Measurements from ENCODE around the gene CCT6A.
"Not testable (repeated sequence)": the region's sequence is repeated elsewhere in the genome, so short reads cannot be mapped to it uniquely, and the experiment has no call there.

Gene CCT6A

DNA sequence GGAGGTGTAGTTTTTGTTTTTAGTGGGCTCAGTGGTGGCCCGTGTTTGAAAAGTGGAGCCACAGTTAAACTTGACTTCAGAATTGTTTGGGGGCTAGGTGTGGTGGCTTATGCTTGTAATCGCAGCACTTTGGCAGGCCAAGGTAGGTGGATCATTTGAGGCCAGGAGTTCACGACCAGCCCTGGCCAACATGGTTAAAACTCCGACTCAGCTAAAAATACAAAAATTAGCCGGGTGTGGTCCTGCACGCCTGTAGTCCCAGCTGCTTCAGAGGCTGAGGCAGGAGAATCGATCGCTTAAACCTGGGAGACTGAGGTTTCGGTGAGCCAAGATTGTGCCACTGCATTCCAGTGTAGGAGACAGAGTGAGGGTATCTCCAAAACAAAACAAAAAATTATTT lies 1.8 kb downstream of the CCT6A start:
- DNase-seq, result no peak

DNA sequence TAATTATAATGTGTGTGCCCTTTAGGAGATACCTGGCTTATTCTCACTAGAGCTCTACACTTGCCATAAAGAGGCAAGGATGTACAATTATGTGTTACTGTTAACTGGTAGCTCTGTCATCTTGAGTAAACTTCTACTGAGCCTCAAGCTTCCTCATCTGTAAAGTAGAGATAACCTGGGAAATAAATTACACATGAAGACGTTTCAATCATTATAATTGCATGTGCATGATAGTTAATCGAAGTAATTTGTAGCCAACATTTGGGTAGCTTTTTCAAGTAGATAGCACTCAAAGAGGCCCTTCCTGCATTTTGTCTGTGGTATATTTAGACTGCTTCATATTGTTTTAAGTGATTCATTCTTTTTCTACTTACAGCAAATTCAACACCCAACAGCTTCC lies 2.4 kb downstream of the CCT6A start:
- no peak for DNase-seq

GRCh38 chr7:56062382-56062781 lies 10.8 kb downstream of the CCT6A start:
- peak; percentile 28 for DNase-seq

DNA sequence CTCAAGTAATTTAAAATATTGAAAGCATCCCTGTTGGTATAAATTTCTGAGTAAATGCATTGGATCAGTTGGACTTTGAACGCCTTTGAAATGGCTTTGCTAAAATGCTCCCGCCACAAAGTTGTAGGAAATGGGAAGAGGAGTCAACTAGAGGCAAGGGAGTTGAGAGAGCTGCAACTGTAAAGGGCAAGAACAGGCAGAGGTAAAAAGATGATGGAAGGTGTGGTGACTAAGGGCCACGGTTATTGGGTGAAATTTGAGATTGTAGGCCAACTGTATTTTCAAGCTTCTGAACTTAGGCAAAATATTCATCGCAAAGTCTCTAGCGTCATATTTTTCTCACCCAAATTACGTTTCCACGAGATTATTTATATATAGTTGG lies 11.9 kb downstream of the CCT6A start:
- no peak for DNase-seq

- peak; percentile 97 for DNase-seq
These were observed 12.5 kb downstream of the CCT6A start, which contains the start of gene SUMF2 for GRCh38 chr7:56063882-56064625. Gene SUMF2 (plus strand): TSS chr7:56064286. CDS start chr7:56064312, 26 bp downstream.

DNA sequence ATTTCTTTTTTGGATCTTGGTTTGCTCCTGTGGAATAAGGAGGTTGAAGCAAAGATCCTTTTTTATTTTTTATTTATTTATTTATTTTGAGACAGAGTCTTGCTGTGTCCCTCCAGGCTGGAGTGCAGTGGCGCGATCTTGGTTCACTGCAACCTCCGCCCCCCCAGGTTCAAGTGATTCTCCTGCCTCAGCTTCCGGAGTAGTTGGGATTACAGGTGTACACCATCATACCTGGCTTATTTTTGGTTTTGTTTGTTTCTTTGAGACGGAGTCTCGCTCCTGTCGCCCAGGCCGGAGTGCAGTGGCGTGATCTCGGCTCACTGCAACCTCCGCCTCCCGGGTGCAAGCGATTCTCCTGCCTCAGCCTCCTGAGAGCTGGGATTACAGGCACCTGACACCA lies 14.8 kb downstream of the CCT6A start:
- DNase-seq, result not testable (repeated sequence)

- peak; percentile 88 for DNase-seq
These were observed 22.8 kb downstream of the CCT6A start for GRCh38 chr7:56074371-56074791.

GRCh38 chr7:56077681-56078080 lies 26.1 kb downstream of the CCT6A start:
- DNase-seq, result no peak

GRCh38 chr7:56078196-56078595 lies 26.6 kb downstream of the CCT6A start:
- no peak for DNase-seq

DNA sequence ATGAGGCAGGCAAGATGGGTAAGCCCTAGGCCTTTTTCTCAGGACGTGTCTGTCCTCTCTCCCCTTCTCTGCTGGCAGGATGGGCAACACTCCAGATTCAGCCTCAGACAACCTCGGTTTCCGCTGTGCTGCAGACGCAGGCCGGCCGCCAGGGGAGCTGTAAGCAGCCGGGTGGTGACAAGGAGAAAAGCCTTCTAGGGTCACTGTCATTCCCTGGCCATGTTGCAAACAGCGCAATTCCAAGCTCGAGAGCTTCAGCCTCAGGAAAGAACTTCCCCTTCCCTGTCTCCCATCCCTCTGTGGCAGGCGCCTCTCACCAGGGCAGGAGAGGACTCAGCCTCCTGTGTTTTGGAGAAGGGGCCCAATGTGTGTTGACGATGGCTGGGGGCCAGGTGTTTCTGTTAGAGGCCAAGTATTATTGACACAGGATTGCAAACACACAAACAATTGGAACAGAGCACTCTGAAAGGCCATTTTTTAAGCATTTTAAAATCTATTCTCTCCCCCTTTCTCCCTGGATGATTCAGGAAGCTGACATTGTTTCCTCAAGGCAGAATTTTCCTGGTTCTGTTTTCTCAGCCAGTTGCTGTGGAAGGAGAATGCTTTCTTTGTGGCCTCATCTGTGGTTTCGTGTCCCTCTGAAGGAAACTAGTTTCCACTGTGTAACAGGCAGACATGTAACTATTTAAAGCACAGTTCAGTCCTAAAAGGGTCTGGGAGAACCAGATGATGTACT lies 28.1 kb downstream of the CCT6A start:
- no peak for DNase-seq

DNA sequence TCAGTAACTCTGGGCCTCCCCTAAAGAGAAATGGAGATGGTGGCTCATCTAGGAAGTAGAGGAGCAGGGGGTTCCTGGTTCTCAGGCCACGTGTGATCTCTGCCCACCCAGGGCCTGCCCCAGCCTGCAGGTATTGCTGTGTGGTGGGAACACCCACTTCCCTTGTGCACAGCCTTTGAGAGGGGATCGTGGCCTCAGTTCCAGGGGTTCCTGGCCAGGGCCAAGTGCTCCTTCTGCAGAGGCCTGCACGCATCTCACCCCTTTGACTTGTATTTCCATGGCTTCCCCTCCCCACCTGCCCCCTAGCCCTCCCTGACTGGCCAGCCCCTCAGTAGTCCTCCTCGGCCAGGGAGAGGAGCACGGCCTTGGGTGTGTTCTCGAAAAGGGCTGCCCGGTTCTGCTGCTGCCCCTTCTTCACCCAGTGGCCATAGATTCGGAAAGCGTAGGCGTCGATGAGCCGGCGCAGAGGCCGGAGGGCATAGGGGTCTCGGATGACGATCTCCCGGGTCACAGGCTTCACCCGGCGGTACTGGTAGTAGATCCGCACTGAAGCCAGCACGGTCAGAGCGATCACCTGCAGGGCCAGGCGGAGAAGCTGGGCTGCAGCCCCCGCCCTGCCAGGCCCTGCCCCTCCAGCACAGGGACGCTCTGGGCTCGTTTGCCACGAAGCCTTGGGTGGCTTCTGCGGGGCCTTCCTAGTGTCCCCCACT lies 29.3 kb downstream of the CCT6A start:
- DNase-seq, result not testable (repeated sequence)

- no peak for DNase-seq
These were observed 30.2 kb downstream of the CCT6A start for GRCh38 chr7:56081626-56082340.

DNA sequence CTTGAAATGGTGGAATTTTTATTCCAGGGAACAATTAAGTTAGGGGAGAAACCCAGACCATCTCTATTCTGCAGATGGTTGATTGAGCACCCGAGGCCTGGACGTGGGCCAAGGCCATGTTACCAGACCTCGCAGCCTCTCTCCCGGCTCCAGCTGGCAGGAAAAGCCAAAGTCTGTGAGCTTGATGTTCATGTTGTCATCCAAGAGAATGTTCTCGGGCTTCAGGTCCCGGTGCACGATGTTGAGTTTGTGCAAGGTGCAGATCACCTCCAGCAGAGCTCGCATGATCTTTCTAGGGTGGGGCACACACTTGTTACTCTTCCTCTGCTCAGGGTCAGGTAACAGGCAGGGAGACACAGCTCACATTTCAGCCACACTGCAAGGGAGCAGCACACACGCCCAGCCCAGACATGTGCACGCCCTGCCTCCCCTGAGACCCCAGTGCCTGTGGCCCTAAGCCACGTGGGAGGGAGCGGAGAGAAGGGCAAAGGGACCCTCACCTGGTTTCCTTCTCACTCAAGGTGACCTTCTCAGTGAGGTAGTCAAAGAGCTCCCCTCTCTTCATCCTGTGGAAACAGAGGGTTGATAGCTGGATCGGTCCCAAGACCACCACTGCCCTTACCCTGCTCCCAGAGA lies 31.7 kb downstream of the CCT6A start:
- DNase-seq, result no peak

- DNase-seq, result no peak
These were observed 35.2 kb downstream of the CCT6A start for GRCh38 chr7:56086761-56087160.

- DNase-seq, result no peak
These were observed 35.9 kb downstream of the CCT6A start for GRCh38 chr7:56087445-56087844.

- no peak for DNase-seq
These were observed 40.0 kb downstream of the CCT6A start for GRCh38 chr7:56091591-56091990.

GRCh38 chr7:56092388-56092787 lies 40.8 kb downstream of the CCT6A start:
- DNase-seq, result not testable (repeated sequence)

DNA sequence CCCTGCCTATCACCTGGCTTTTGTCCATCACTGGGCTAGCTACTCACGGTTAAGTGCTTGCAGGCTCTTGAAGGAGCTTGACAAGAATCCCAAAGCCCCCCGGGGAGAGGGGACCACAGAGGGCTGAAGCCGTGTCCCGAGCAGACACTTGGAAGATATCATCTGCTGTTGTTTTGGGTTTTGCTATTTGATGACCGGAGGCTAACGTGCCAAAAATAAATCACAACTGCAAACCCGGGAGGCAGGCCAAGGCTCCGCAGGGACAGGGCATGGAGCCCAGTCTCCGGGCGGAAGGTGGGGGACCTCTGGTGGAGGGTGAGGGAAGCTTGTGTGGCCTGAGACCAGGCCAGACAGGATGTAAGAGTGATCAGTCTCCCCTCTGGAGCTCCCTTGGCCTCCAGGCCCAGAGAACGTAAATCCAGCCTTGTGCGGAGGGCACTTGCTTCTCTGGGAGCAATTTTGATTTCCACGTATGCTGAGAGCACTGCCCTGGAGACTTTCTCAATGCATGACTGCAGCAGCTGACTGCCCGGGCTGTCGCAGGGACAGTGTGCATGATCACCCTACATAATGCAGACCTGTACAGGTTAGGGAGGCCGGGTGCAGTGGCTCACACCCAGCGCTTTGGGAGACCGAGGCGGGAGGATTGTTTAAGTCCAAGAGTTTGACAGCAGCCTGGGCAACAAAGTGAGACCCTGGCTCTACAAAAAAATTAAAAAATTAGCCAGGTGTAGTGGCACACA lies 41.4 kb downstream of the CCT6A start, which contains the start of gene PHKG1:
TSS of gene PHKG1 (minus strand) at position 164 of the 743 bp plus-strand sequence. CDS start 4,011 bp downstream, outside the sequence.
- DNase-seq, result no peak

DNA sequence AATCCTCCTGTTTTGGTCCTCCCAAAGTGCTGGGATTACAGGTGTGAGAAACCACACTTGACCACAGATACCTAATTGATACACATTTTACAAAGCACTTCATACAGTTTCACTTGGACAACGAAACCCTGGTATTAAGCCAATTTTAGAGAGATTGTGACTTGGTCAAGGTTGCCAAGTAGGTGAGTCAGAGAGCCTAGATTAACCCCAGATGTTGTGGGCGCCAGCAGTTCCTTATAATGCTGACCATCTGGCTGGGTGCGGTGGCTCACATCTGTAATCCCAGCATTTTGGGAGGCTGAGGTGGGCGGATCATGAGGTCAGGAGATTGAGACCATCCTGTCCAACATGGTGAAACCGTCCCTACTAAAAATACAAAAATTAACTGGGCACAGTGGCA lies 46.1 kb downstream of the CCT6A start:
- DNase-seq, result peak; percentile 16

DNA sequence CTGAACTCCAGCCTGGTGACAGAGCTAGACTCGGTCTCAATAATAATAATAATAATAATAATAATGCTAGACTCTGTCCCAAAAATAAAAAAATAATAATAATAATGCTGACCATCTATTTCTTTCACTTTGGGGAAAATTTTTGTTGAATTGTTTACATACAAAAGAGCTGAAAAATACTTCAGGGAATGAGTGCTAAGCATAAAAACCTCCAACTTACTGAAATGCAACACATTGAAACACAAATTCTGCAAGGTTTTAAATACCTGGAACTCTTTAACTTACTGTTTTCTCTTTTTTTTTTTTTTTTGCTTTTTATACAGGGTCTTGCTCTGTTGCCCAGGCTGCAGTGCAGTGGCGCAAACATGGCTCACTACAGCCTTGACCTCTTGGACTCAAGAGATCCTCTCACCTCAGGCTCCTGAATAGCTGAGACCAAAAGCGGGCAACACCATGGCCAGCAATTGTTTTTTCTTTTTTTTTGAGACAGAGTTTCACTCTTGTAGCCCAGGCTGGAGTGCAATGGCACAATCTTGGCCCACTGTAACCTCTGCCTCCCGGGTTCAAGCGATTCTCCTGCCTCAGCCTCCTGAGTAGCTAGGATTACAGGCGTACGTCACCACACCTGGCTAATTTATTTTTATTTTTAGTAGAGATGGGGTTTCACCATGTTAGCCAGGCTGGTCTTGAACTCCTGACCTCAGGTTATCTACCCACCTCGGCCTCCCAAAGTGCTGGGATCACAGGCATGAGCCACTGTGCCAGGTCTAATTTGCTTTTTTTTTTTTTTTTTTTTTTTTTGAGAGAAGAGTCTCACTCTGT lies 46.8 kb downstream of the CCT6A start:
- DNase-seq, result not testable (repeated sequence)

DNA sequence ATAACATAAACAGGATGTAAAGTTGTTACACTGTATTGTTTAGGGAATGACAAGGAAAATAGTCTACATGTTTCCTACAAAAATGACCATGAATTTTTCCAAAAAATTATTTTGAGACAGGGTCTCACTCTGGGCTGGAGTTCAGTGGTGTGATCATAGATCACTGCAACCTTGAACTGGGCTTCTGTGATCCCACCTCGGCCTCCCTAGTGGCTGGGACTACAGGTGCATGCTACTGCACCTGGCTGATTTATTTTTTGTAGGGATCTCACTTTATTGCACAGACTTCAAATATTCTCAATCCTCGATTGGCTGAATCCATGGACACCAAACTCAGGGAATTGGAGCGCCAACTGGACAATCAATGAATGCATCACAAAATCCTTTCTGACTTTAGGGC lies 48.1 kb downstream of the CCT6A start:
- no peak for DNase-seq
